KMS-11 (cell line): ENCODE data around the gene SYK.

ENCODE experiments used
- H2AFZ ChIP-seq: fragments of 200-600 bp; sonication (generic); 2 replicates; pipeline ENCODE4 v1.6.1; 2016; ENCODE audit warnings: antibody characterized with exemption, mixed run types, low read depth
- H3K27ac ChIP-seq: fragments of 200-600 bp; sonication (generic); 2 replicates; pipeline ENCODE4 v1.6.1; 2016; ENCODE audit warnings: mild to moderate bottlenecking, mixed run types
- H3K27me3 ChIP-seq: fragments of 200-600 bp; sonication (generic); 2 replicates; pipeline ENCODE4 v1.6.1; 2017; ENCODE audit warnings: mild to moderate bottlenecking, low read depth, mixed run types, moderate library complexity; ENCODE audit not compliant: insufficient read depth
- H3K36me3 ChIP-seq: fragments of 200-600 bp; sonication (generic); 2 replicates; pipeline ENCODE4 v1.6.1; 2017; ENCODE audit warnings: mild to moderate bottlenecking, mixed run types; ENCODE audit not compliant: insufficient read depth
- H3K4me1 ChIP-seq: fragments of 200-600 bp; sonication (generic); 2 replicates; pipeline ENCODE4 v1.6.1; 2016; ENCODE audit warnings: mild to moderate bottlenecking, low read depth, mixed run types; ENCODE audit not compliant: poor library complexity, severe bottlenecking
- H3K4me2 ChIP-seq: fragments of 200-600 bp; sonication (generic); 2 replicates; pipeline ENCODE4 v1.7.0; 2016; ENCODE audit warnings: mild to moderate bottlenecking, mixed run types
- H3K4me3 ChIP-seq: fragments of 200-600 bp; sonication (generic); IDR thresholded peaks from 2 replicates; pipeline ENCODE4 v1.6.1; 2017; ENCODE audit warnings: low read depth, low read length, mixed read lengths; ENCODE audit not compliant: insufficient read depth
- H3K79me2 ChIP-seq: fragments of 200-600 bp; sonication (generic); 2 replicates; pipeline ENCODE4 v1.6.1; 2016; ENCODE audit warnings: low read depth, mixed run types; ENCODE audit not compliant: insufficient read depth
- H3K9ac ChIP-seq: fragments of 200-600 bp; sonication (generic); 2 replicates; pipeline ENCODE4 v1.6.1; 2016; ENCODE audit warnings: mild to moderate bottlenecking, mixed run types
- H4K20me1 ChIP-seq: fragments of 200-600 bp; sonication (generic); 2 replicates; pipeline ENCODE4 v1.6.1; 2016; ENCODE audit warnings: mild to moderate bottlenecking, mixed run types; ENCODE audit not compliant: insufficient read depth
- TF ChIP-seq, protein P1 (sequence below): fragments of 200-600 bp; sonication (generic); conservative IDR thresholded peaks from 2 replicates; pipeline ENCODE4 v1.6.1; 2017; ENCODE audit warnings: low read depth, mild to moderate bottlenecking, antibody characterized with exemption, low read length, moderate library complexity, mixed read lengths

The SYK gene

DNA sequence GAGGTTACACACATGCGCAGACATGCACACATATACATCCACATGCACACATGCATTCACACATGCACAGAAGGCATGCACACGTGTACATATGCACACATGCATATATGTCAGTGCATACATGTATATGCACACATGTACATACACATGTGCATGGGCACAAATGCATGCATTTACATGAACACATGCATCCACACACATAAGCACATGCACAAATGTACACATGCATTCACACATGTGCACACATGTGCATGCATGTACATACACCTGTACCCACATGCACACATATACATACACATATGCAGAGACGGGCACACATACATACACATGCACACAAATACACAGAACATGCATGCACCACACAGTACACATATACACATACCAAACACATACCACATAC lies 97.7 kb downstream of the SYK start:
- H3K27me3 ChIP-seq, result no peaks in the 10 kb centered on the region
- TF ChIP-seq, protein P1, sequence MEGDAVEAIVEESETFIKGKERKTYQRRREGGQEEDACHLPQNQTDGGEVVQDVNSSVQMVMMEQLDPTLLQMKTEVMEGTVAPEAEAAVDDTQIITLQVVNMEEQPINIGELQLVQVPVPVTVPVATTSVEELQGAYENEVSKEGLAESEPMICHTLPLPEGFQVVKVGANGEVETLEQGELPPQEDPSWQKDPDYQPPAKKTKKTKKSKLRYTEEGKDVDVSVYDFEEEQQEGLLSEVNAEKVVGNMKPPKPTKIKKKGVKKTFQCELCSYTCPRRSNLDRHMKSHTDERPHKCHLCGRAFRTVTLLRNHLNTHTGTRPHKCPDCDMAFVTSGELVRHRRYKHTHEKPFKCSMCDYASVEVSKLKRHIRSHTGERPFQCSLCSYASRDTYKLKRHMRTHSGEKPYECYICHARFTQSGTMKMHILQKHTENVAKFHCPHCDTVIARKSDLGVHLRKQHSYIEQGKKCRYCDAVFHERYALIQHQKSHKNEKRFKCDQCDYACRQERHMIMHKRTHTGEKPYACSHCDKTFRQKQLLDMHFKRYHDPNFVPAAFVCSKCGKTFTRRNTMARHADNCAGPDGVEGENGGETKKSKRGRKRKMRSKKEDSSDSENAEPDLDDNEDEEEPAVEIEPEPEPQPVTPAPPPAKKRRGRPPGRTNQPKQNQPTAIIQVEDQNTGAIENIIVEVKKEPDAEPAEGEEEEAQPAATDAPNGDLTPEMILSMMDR, result no peak
- H2AFZ ChIP-seq, result no peak overlapping the region
- H3K79me2 ChIP-seq, result no peaks in the 10 kb centered on the region
- H3K27ac ChIP-seq, result no peak overlapping the region
- no peak overlapping the region for H3K9ac ChIP-seq
- no peaks in the 10 kb centered on the region for H3K4me1 ChIP-seq
- H4K20me1 ChIP-seq, result no peaks in the 10 kb centered on the region
- H3K36me3 ChIP-seq, result no peaks in the 10 kb centered on the region
- no peak overlapping the region for H3K4me3 ChIP-seq
- no peak overlapping the region for H3K4me2 ChIP-seq

DNA sequence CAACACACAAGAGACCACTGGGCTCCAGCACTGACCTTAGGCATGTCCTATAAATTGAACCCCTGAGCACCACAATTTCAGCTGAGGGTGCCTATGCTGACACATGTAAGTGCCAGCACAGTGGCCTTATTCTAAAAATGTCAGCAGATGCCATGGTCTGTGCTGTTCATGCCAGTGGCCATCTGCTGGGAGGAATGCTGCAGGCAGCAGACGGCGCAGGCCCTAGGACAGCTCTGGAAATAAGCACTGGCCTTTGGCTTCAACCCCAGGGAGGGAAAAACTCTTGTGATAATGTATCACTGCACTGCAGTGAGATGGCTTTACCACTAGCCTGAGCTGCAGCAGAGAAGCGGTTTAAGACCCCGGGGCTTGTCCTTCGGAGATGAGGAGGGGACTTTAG lies 98.5 kb downstream of the SYK start:
- Histone ChIP-seq H3K4me3 (no peak overlapping the region), H3K36me3 (no peaks in the 10 kb centered on the region)
- TF ChIP-seq, protein P1, result no peak

DNA sequence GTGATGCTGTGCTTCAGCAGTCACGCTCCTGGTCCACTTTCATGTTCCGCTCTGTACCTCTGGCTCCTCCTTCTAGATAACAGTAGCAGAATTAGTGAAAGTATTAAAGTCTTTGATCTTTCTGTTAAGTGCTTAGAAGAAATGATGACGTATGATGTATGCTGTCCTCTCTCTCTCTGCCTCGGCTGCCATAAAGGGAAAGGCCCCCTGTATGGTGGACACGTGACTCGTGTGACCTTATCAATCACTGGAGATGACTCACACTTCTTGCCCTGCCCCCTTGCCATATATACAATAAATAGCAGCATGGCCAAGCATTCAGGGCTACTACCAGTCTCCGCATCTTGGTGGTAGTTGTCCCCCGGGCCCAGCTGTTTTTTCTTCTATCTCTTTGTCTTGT lies 100.3 kb downstream of the SYK start:
- no peaks in the 10 kb centered on the region for H3K36me3 ChIP-seq
- TF ChIP-seq, protein P1, result no peak
- no peak overlapping the region for H3K4me3 ChIP-seq
- H3K27me3 ChIP-seq, result no peaks in the 10 kb centered on the region
- H3K9ac ChIP-seq, result no peak overlapping the region
- no peak overlapping the region for H3K27ac ChIP-seq
- no peaks in the 10 kb centered on the region for H4K20me1 ChIP-seq
- H3K4me1 ChIP-seq, result no peaks in the 10 kb centered on the region
- H3K4me2 ChIP-seq, result no peak overlapping the region
- H2AFZ ChIP-seq, result no peak overlapping the region
- no peaks in the 10 kb centered on the region for H3K79me2 ChIP-seq

More for the DNA sequence above, 98.5 kb downstream of the SYK start:
- H3K4me1 ChIP-seq, result no peaks in the 10 kb centered on the region
- no peak overlapping the region for H3K27ac ChIP-seq
- H2AFZ ChIP-seq, result no peak overlapping the region
- no peaks in the 10 kb centered on the region for H4K20me1 ChIP-seq
- H3K27me3 ChIP-seq, result no peaks in the 10 kb centered on the region
- no peak overlapping the region for H3K4me2 ChIP-seq
- no peak overlapping the region for H3K9ac ChIP-seq
- H3K79me2 ChIP-seq, result no peaks in the 10 kb centered on the region

DNA sequence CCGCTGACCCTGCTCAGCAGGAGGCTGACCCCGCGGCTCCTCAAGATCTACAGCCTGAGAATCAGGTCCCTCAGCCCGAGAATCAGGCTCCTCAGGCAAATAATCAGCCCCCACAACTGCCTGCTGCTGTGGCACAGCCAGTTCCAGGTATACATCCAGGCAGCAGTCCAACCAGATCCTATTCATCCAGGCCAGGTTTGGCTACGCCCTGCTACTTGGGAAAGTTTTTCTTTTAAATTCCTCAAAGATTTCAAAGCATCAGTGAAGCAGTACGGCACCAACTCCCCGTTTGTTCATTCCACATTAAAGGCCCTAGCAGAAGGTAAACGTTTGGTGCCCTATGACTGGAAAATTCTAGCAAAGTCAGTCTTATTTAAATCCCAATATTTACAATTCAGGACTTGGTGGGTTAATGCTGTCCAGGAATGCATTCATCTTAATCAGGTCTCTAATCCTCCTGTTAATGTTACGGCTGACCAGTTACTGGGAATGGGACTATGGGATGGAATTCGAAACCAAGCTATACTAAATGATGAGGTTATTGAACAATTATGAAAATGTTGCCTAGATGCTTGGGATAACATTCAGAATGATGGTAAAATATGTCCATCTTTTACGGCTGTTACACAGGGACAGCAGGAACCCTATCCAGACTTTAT lies 102.3 kb downstream of the SYK start:
- no peak overlapping the region for H3K4me2 ChIP-seq
- no peaks in the 10 kb centered on the region for H3K79me2 ChIP-seq
- H4K20me1 ChIP-seq, result no peaks in the 10 kb centered on the region
- H2AFZ ChIP-seq, result no peak overlapping the region
- no peak overlapping the region for H3K27ac ChIP-seq
- no peaks in the 10 kb centered on the region for H3K36me3 ChIP-seq
- H3K4me1 ChIP-seq, result no peaks in the 10 kb centered on the region
- H3K9ac ChIP-seq, result no peak overlapping the region
- TF ChIP-seq, protein P1, result no peak
- no peaks in the 10 kb centered on the region for H3K27me3 ChIP-seq
- no peak overlapping the region for H3K4me3 ChIP-seq
